ENCODE measurements around the gene FREY1.

- TF ChIP-seq ZMYM2 (CRISPR knock-in tag; IDR thresholded peaks at IDR 0.05) (no peak), HIVEP1 (CRISPR knock-in tag; IDR thresholded peaks at IDR 0.05) (no peak), NFIB (CRISPR knock-in tag; IDR thresholded peaks at IDR 0.05; ENCODE audit: borderline replicate concordance) (no peak)
Measured at GRCh38 chr11:45949992-45950407, 42.9 kb upstream of the FREY1 start.
